SK-N-SH (cell line): Measurements from ENCODE around the gene PFN1. TPM values are rescaled to one million over a fixed set of nuclear protein-coding genes. Genes with fewer than 3 reads are reported as not detected.

ENCODE experiments used
- CTCF ChIA-PET: fragments of 300-600, 350-600 bp; formaldehyde crosslinking; extraction: SDS; loops from one replicate; lab custom pipeline; 2021; lab: Yijun Ruan, JAX
- POLR2A ChIA-PET: fragments of 350-600 bp; sonication (Branson Sonifier 250); formaldehyde crosslinking; extraction: SDS; loops from one replicate; lab custom pipeline; 2020; ENCODE audit warnings: antibody characterized with exemption, inconsistent platforms; lab: Yijun Ruan, JAX
- DNase-seq: peaks from one replicate; pipeline ENCODE4 v3.0.0; 2012
- H2AFZ ChIP-seq: fragments of 200-600 bp; sonication (generic); 2 replicates; pipeline ENCODE4 v1.8.1; 2016; ENCODE audit warnings: antibody characterized with exemption, mild to moderate bottlenecking, low read depth
- H3F3A ChIP-seq: fragments of 200-600 bp; sonication (generic); replicated peaks from 2 replicates; pipeline ENCODE3; 2016; ENCODE audit warnings: antibody characterized with exemption, mild to moderate bottlenecking; ENCODE audit not compliant: insufficient read depth
- H3K27ac ChIP-seq, 2 experiments: fragments of 200-500 bp in 1 of 2; fragments of 200-600 bp in 1 of 2; sonication (Bioruptor generic) in 1 of 2; sonication (generic), shearing (Covaris generic) in 1 of 2; 2 replicates each; pipeline versions ENCODE4 v1.5.1 to v1.6.1; 2014 to 2016; ENCODE audit warnings: low read depth in 2 of 2, inconsistent platforms in 1 of 2, low read length in 1 of 2, mild to moderate bottlenecking in 1 of 2, mixed read lengths in 1 of 2
- H3K27me3 ChIP-seq: fragments of 200-600 bp; sonication (generic), shearing (Covaris generic); 2 replicates; pipeline ENCODE4 v1.6.1; 2016; ENCODE audit warnings: mixed run types; ENCODE audit not compliant: insufficient read depth
- H3K36me3 ChIP-seq, 2 experiments: fragments of 200-500 bp in 1 of 2; fragments of 200-600 bp in 1 of 2; sonication (Bioruptor generic) in 1 of 2; sonication (generic) in 1 of 2; replicated peaks in 1 of 2; 2 replicates each; pipeline versions ENCODE3 to v1.5.1; 2014 to 2016; ENCODE audit warnings: low read length in 1 of 2, mild to moderate bottlenecking in 1 of 2; ENCODE audit not compliant: insufficient read depth in 2 of 2, control insufficient read depth in 1 of 2
- H3K4me1 ChIP-seq, 2 experiments: fragments of 200-500 bp in 1 of 2; fragments of 200-600 bp in 1 of 2; sonication (Bioruptor generic) in 1 of 2; sonication (generic), shearing (Covaris generic) in 1 of 2; 2 replicates each; pipeline versions ENCODE4 v1.5.1 to v1.6.1; 2014 to 2016; ENCODE audit warnings: low read depth in 1 of 2, low read length in 1 of 2, mixed run types in 1 of 2; ENCODE audit not compliant: insufficient read depth in 2 of 2, control insufficient read depth in 1 of 2
- H3K4me2 ChIP-seq: fragments of 200-600 bp; sonication (generic), shearing (Covaris generic); 2 replicates; pipeline ENCODE4 v1.6.1; 2017; ENCODE audit warnings: mixed run types
- H3K4me3 ChIP-seq, 2 experiments: fragments of 200-500 bp in 1 of 2; fragments of 200-600 bp in 1 of 2; sonication (Bioruptor generic) in 1 of 2; sonication (generic), shearing (Covaris generic) in 1 of 2; 2 replicates each; pipeline versions ENCODE4 v1.5.1 to v1.8.1; 2014 to 2016; ENCODE audit warnings: low read depth in 2 of 2, inconsistent platforms in 1 of 2, low read length in 1 of 2, mild to moderate bottlenecking in 1 of 2, mixed read lengths in 1 of 2, moderate library complexity in 1 of 2
- H3K79me2 ChIP-seq: fragments of 200-600 bp; sonication (generic); 2 replicates; pipeline ENCODE4 v1.8.1; 2017; ENCODE audit warnings: mild to moderate bottlenecking; ENCODE audit not compliant: insufficient read depth
- H3K9ac ChIP-seq: fragments of 200-600 bp; sonication (generic); 2 replicates; pipeline ENCODE4 v1.6.1; 2017; ENCODE audit warnings: mixed run types
- H3K9me2 ChIP-seq: fragments of 200-600 bp; sonication (generic); 2 replicates; pipeline ENCODE4 v1.6.1; 2017; ENCODE audit warnings: mixed run types
- H3K9me3 ChIP-seq: fragments of 200-600 bp; sonication (generic); 2 replicates; pipeline ENCODE4 v1.6.1; 2017; ENCODE audit warnings: mixed run types, mild to moderate bottlenecking, moderate library complexity
- H4K20me1 ChIP-seq: fragments of 200-600 bp; sonication (generic); 2 replicates; pipeline ENCODE4 v1.6.1; 2017; ENCODE audit warnings: mild to moderate bottlenecking, mixed run types; ENCODE audit not compliant: insufficient read depth
- CHD2 ChIP-seq: fragments of 150-350 bp; IDR thresholded peaks from 2 replicates; pipeline ENCODE4 v1.6.1; 2018; ENCODE audit warnings: low read length; ENCODE audit not compliant: partially characterized antibody
- CTCF ChIP-seq: fragments of 200-600 bp; sonication (generic); IDR thresholded peaks from 2 replicates; pipeline ENCODE4 v1.6.1; 2017; ENCODE audit warnings: antibody characterized with exemption, mild to moderate bottlenecking, moderate library complexity
- EP300 ChIP-seq, 2 experiments: IDR thresholded peaks; 2 replicates each; pipeline versions ENCODE4 v1.4.0 to v1.6.1; 2012; ENCODE audit warnings: borderline replicate concordance in 1 of 2, low read depth in 1 of 2, low read length in 1 of 2
- FOXM1 ChIP-seq: IDR thresholded peaks from 2 replicates; pipeline ENCODE4 v1.4.0; 2012; ENCODE audit warnings: low read depth, mild to moderate bottlenecking
- GABPA ChIP-seq: IDR thresholded peaks from 2 replicates; pipeline ENCODE4 v1.4.0; 2012; ENCODE audit warnings: low read depth, mild to moderate bottlenecking
- IRF3 ChIP-seq: fragments of 150-350 bp; IDR thresholded peaks from 2 replicates; pipeline ENCODE4 v1.6.1; 2016; ENCODE audit warnings: mild to moderate bottlenecking, low read depth, low read length
- JUND ChIP-seq: IDR thresholded peaks from 2 replicates; pipeline ENCODE4 v1.4.0; 2012
- MAX ChIP-seq: IDR thresholded peaks from 2 replicates; pipeline ENCODE4 v1.4.0; 2012; ENCODE audit warnings: low read depth
- MEF2A ChIP-seq: IDR thresholded peaks from 2 replicates; pipeline ENCODE4 v1.4.0; 2012; ENCODE audit warnings: low read depth, borderline replicate concordance
- NFIC ChIP-seq: IDR thresholded peaks from 2 replicates; pipeline ENCODE4 v1.4.0; 2012; ENCODE audit warnings: borderline replicate concordance
- POLR2AphosphoS5 ChIP-seq: IDR thresholded peaks from 2 replicates; pipeline ENCODE4 v1.6.1; 2012; ENCODE audit warnings: low read depth, low read length
- RAD21 ChIP-seq: IDR thresholded peaks from 2 replicates; pipeline ENCODE4 v1.6.1; 2012; ENCODE audit warnings: mild to moderate bottlenecking, low read length
- RCOR1 ChIP-seq: fragments of 150-350 bp; IDR thresholded peaks from 2 replicates; pipeline ENCODE4 v1.6.1; 2017; ENCODE audit warnings: antibody characterized with exemption, low read length
- REST ChIP-seq: IDR thresholded peaks from 2 replicates; pipeline ENCODE4 v1.6.1; 2012; ENCODE audit warnings: mild to moderate bottlenecking, low read depth, low read length, moderate library complexity
- RXRA ChIP-seq: IDR thresholded peaks from 2 replicates; pipeline ENCODE4 v1.4.0; 2012; ENCODE audit warnings: low read depth, mild to moderate bottlenecking, borderline replicate concordance
- TAF1 ChIP-seq: IDR thresholded peaks from 2 replicates; pipeline ENCODE4 v1.6.1; 2012; ENCODE audit warnings: low read depth, mild to moderate bottlenecking, low read length, moderate library complexity, borderline replicate concordance
- TEAD4 ChIP-seq: IDR thresholded peaks from 2 replicates; pipeline ENCODE4 v1.4.0; 2012; ENCODE audit warnings: mild to moderate bottlenecking, borderline replicate concordance; ENCODE audit not compliant: insufficient read depth
- ZBTB33 ChIP-seq: IDR thresholded peaks from 2 replicates; pipeline ENCODE4 v1.4.0; 2012; ENCODE audit warnings: low read depth, borderline replicate concordance
- WGBS: methylation state at CpG from one replicate; pipeline ENCODE4 v1.1.6; 2017; ENCODE audit warnings: low lambda C conversion rate; 5-methylcytosine and 5-hydroxymethylcytosine counted together
- polyA plus RNA-seq, 3 experiments: library from polyadenylated mRNA; depleted of rRNA; stranded (reverse); fragments of >200 nt; gene quantifications; 2 replicates each; pipeline ENCODE4 v1.2.3, GENCODE V29; 2012

PFN1 gene
- polyA plus RNA-seq, 1 of the 3 experiments (the other 2 are of a cell fraction), result 2,484 TPM

DNA sequence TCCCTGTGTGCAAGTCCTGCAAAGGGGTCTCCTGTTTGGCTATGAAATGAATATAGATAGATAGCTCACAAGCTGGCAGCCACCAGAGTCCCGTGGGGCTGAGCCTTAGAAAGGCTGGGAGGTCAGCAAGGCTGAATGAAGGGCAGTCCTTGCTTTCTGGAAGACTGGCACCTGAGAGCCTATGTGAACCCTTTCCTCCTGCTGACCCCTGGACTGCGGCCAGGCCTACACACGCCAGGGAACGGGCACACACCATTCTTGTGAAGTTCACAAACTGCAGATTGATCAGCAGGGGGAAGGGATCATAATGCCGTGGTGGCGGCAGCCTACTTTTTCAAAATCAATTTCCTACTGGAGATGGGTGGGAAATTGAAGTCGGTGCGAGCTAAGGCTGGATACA, 50.0 kb downstream of the PFN1 start:
- no peak overlapping the region for H3K4me2 ChIP-seq
- H3F3A ChIP-seq, result no peaks in the 10 kb centered on the region
- no peak overlapping the region for H2AFZ ChIP-seq
- 90% methylated on average over 7 of the region's 8 CpGs for WGBS
- H3K36me3 ChIP-seq, result peaks cover 0 to 44% of the 10 kb centered on the region in 2 experiments
- DNase-seq, result no peak
- POLR2A ChIA-PET, result no interaction called here
- no peaks in the 10 kb centered on the region for H3K9me3 ChIP-seq
- H3K79me2 ChIP-seq, result no peaks in the 10 kb centered on the region
- no peak overlapping the region for H3K27ac ChIP-seq
- TF ChIP-seq FOXM1 (no peak), NFIC (no peak), POLR2AphosphoS5 (no peak), RXRA (no peak), MAX (no peak), RAD21 (no peak), ZBTB33 (no peak), EP300 (IDR thresholded peaks at IDR 0.05; ENCODE audit: borderline replicate concordance in 1 of 2, low read depth in 1 of 2, low read length in 1 of 2) (no peak), CHD2 (no peak), IRF3 (no peak), TAF1 (no peak), REST (no peak), CTCF (no peak), TEAD4 (no peak), GABPA (no peak), JUND (no peak), MEF2A (no peak), RCOR1 (no peak)
- no peak overlapping the region for H3K9ac ChIP-seq
- peaks cover 0 to 9% of the 10 kb centered on the region in 2 experiments; a peak in 1 of 4 replicates for H3K4me1 ChIP-seq
- no peak overlapping the region for H3K4me3 ChIP-seq
- no peaks in the 10 kb centered on the region for H4K20me1 ChIP-seq
- CTCF ChIA-PET, result interaction anchor here (1.0 to 6.5 kb wide), 3 partner anchors 11 to 110 kb away, joined by 3 to 47 read pairs (median 15); partner anchors contain the start of genes GLTPD2 and VMO1
- no peaks in the 10 kb centered on the region for H3K9me2 ChIP-seq
- H3K27me3 ChIP-seq, result no peaks in the 10 kb centered on the region
